GM10266 (cell line): ENCODE results near the gene MAP1B.

Experiments used
- DNase-seq: peaks from one replicate; pipeline ENCODE4 v3.0.0; 2012; ENCODE audit errors: extremely low spot score
- CTCF ChIP-seq: IDR thresholded peaks from 2 replicates; pipeline ENCODE4 v1.5.1; 2012; ENCODE audit warnings: mild to moderate bottlenecking, low read depth; ENCODE audit not compliant: control insufficient read depth, insufficient read depth; ENCODE audit errors: missing control alignments

The MAP1B gene

GRCh38 chr5:72110394-72111013, 3.2 kb downstream of the MAP1B start:
- TF ChIP-seq CTCF: no peak

GRCh38 chr5:72112389-72112788, 5.1 kb downstream of the MAP1B start:
- DNase-seq: no peak
- TF ChIP-seq CTCF: no peak

More at GRCh38 chr5:72110394-72111013, 3.2 kb downstream of the MAP1B start:
- no peak for DNase-seq

GRCh38 chr5:72114629-72115028, 7.4 kb downstream of the MAP1B start:
- no peak for TF ChIP-seq CTCF
- DNase-seq: no peak

GRCh38 chr5:72115296-72115695, 8.0 kb downstream of the MAP1B start:
- DNase-seq: no peak
- no peak for TF ChIP-seq CTCF

GRCh38 chr5:72117307-72117706, 10.0 kb downstream of the MAP1B start:
- no peak for DNase-seq
- TF ChIP-seq CTCF: no peak

- no peak for DNase-seq
- TF ChIP-seq CTCF: no peak
Observed at GRCh38 chr5:72121052-72121779, 13.9 kb downstream of the MAP1B start.

GRCh38 chr5:72121780-72122445, 14.6 kb downstream of the MAP1B start:
- DNase-seq: no peak
- TF ChIP-seq CTCF: no peak
